Fibroblast of mammary gland (primary cell): ENCODE measurements around the gene PRICKLE1.
A peak's percentile ranks its signal among the peaks of the same experiment; 100 is the strongest.

Source experiments
- DNase-seq: peaks from one replicate; pipeline ENCODE4 v3.0.0-alpha.2; 2010; ENCODE audit warnings: low read depth
- H3K4me3 ChIP-seq: 2 replicates; pipeline ENCODE4 v1.5.1; 2011; ENCODE audit warnings: low read depth, mild to moderate bottlenecking, low read length, moderate library complexity; ENCODE audit not compliant: control insufficient read depth
- TF ChIP-seq, protein P1 (sequence below): conservative IDR thresholded peaks from 2 replicates; pipeline ENCODE4 v1.5.1; 2011; ENCODE audit warnings: low read depth, low read length, inconsistent platforms; ENCODE audit not compliant: control insufficient read depth, insufficient read depth

Gene PRICKLE1

DNA sequence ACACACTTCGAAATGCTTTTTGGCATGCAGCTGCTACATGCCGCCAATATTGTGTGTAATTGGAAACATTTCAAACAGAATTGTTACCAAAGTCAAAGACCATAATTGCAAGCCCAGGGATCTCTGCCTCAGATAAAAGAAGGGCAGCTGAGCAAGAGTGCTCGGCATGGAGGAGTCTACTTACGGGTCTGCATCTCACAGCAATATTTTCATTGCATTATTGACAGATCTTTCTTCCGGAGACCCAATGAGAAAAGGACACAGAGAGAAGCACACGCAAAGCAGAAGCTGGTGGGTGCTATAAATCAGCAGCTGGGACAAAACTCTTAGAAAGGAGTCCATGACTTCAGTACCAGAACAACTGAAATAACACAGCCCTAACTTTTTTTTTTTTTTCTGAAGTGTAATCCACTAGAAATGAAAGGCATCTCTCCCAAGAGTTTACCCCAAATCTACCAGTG is 4.9 kb downstream of the PRICKLE1 start:
- no peak overlapping the region for H3K4me3 ChIP-seq
- TF ChIP-seq, protein P1, sequence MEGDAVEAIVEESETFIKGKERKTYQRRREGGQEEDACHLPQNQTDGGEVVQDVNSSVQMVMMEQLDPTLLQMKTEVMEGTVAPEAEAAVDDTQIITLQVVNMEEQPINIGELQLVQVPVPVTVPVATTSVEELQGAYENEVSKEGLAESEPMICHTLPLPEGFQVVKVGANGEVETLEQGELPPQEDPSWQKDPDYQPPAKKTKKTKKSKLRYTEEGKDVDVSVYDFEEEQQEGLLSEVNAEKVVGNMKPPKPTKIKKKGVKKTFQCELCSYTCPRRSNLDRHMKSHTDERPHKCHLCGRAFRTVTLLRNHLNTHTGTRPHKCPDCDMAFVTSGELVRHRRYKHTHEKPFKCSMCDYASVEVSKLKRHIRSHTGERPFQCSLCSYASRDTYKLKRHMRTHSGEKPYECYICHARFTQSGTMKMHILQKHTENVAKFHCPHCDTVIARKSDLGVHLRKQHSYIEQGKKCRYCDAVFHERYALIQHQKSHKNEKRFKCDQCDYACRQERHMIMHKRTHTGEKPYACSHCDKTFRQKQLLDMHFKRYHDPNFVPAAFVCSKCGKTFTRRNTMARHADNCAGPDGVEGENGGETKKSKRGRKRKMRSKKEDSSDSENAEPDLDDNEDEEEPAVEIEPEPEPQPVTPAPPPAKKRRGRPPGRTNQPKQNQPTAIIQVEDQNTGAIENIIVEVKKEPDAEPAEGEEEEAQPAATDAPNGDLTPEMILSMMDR, result no peak
- DNase-seq, result peak; percentile 34

DNA sequence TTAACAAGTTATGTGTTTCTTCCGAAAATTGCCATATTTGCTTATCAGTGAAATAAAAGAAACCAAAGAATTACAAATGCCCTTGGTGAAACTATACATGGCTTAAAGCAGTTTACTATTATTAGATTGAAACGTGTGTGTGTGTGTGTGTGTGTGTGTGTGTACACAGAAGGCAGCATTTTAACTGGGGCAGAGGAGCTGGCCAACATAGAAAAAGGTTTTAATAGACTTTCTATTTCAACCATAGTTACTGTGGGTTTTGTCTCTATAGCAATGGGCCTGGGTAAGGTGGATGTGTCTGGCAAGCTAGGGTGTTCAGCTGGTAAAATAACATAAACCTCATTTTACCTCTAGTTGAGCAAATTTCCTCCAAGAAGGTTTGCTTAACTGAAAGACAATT is 6.5 kb downstream of the PRICKLE1 start:
- no peak for DNase-seq
- TF ChIP-seq, protein P1, result no peak
- no peak overlapping the region for H3K4me3 ChIP-seq

DNA sequence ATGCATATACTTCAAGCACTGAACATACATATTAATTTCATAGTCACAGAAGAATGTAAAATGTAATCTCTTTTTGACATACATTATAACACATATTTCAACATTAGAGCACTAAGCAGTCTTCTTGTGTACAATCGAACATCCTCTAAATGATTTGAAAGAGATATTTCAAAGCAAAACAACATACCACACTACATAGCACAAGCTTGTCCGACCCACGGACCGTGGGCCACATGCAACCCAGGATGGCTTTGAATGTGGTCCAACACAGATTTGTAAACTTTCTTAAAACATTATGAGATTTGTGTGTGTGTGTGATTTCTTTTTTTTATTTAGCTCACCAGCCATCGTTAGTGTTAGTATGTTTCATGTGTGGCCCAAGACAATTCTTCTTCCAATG is 7.0 kb downstream of the PRICKLE1 start:
- H3K4me3 ChIP-seq, result no peak overlapping the region
- no peak for DNase-seq
- TF ChIP-seq, protein P1, result no peak

DNA sequence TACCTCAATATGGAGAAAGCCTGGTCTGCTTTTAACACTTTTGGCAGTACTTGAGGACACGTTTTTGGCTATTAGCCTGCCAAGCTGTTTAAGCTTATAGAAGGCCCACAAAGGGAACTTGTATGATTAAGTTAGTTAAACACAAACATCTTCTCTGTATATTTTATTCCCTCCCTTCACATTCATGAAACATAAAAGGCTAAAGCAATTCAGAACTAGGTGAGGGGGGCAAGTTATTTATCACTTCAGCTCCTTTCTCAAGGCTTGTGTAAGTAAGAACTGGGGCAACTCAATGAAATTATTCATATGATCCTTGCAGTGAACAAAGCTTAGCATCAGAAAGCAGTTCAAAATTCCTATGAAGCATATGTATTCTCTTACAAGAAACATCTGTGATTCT is 7.5 kb downstream of the PRICKLE1 start:
- no peak overlapping the region for H3K4me3 ChIP-seq
- peak; percentile 48 for DNase-seq
- TF ChIP-seq, protein P1, result no peak

DNA sequence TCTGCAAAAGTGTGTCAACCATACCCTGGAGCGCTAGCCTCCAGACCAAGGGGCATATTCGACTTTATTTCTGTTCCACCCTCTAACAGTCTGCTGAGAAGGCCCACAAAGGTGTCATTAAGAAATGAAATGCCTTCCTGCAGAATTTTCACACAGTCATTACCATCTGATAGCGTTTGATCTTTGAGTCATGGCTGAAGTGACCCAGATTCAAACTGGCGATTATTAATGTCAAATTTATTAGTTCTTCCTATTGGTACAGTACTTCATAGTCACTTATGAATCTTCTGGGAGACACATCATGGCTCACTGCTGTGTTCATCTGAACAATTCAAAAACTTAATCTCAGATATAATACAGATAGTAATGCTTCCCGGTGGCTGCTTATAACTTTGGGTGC is 13.2 kb downstream of the PRICKLE1 start:
- H3K4me3 ChIP-seq, result no peak overlapping the region
- no peak for DNase-seq
- TF ChIP-seq, protein P1, result no peak

DNA sequence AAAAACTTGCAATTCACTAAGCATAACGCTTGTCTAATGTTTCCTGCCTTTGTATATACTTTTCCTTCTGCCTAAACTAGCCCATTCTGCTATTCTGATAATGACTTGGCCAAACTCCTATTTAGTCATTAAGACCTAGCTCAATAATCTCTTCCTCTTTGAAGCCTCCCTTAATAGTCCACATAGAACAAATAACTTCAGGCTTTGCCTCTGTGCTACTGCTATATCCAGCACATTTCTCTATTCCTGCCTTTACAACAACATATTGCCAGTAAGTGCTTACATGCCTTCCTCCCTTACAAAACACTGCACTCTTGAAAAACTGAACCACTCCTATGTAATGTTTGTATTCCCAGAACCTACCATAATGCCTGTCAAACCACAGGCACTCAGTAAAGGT is 13.8 kb downstream of the PRICKLE1 start:
- H3K4me3 ChIP-seq, result no peak overlapping the region
- DNase-seq, result no peak
- TF ChIP-seq, protein P1, result no peak

DNA sequence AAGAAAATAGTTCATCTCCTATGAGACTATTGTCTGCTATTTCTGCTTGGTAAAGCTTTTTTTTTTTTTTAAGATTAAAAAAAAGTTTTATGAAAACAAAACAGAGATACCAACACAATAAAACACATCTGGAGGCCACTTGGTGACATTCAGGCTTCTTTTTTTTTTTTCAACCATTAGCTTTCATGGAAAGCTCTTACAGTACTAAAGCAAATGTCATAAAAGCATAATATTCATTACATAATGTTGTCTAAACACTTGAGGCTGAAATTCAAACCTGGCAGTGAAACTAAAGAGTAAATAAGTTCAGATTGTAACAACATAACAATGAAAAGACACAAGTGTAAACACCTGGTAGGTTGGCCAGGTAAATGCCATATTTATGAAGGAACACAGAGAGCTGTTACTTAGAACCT is 14.7 kb downstream of the PRICKLE1 start:
- TF ChIP-seq, protein P1, result no peak
- DNase-seq, result peak; percentile 42
- H3K4me3 ChIP-seq, result no peak overlapping the region
